Thyroid gland (tissue), 4 donors: Measurements from ENCODE around the gene ALKBH2. TPM values are rescaled to one million over a fixed set of nuclear protein-coding genes. Genes with fewer than 3 reads are reported as not detected.
"Not testable (repeated sequence)": the region's sequence is repeated elsewhere in the genome, so short reads cannot be mapped to it uniquely, and the experiment has no call there.

Experiments
- DNase-seq, 2 donors: peaks; one replicate each; pipeline ENCODE4 v3.0.0-alpha.2; 2019
- H3K27ac ChIP-seq, 3 donors: fragments of 200-600 bp; sonication (generic); 1 replicate in 2 of 3; 2 replicates in 1 of 3; pipeline ENCODE4 v1.5.1; 2016 to 2019; ENCODE audit warnings: mild to moderate bottlenecking in 1 of 3, moderate library complexity in 1 of 3
- H3K27me3 ChIP-seq: fragments of 200-600 bp; sonication (generic); one replicate; pipeline ENCODE4 v1.5.1; 2019
- H3K36me3 ChIP-seq, 2 donors: fragments of 200-600 bp; sonication (generic); one replicate each; pipeline ENCODE4 v1.5.1; 2016 to 2019
- H3K4me1 ChIP-seq, 2 donors: fragments of 200-600 bp; sonication (generic); one replicate each; pipeline ENCODE4 v1.5.1; 2017 to 2019
- H3K4me3 ChIP-seq, 3 donors: fragments of 200-600 bp; sonication (generic); replicated peaks in 1 of 3; 1 replicate in 2 of 3; 2 replicates in 1 of 3; pipeline ENCODE4 v1.5.1; 2016; ENCODE audit warnings: mild to moderate bottlenecking in 1 of 3
- H3K9me3 ChIP-seq: fragments of 200-600 bp; sonication (generic); one replicate; pipeline ENCODE4 v1.5.1; 2017
- POLR2A ChIP-seq, 2 donors: fragments of 450-650 bp; IDR thresholded peaks; one replicate each; pipeline ENCODE4 v1.6.1; 2017; ENCODE audit warnings: antibody characterized with exemption in 2 of 2, mild to moderate bottlenecking in 2 of 2, moderate library complexity in 1 of 2
- WGBS, 2 donors: methylation state at CpG; one replicate each; pipeline ENCODE4 v1.1.5; 2017; 5-methylcytosine and 5-hydroxymethylcytosine counted together
- intact Hi-C: fragments of 100-400 bp; cut with DNase I; formaldehyde crosslinking; loops from one replicate; pipeline ENCODE4 v1.15.1; 2023
- total RNA-seq, 4 donors: library from RNA; depleted of rRNA; stranded (reverse); fragments of >200 nt; gene quantifications; one replicate each; pipeline ENCODE4 v1.2.3, GENCODE V29; 2016
- TF ChIP-seq, protein P1 (sequence below), 6 experiments: fragments of 200-600 bp in 3 of 6; fragments of 450-650 bp in 3 of 6; sonication (generic) in 3 of 6; IDR thresholded peaks; one replicate each; pipeline ENCODE4 v1.5.1; 2016 to 2019; ENCODE audit warnings: antibody characterized with exemption in 6 of 6, mild to moderate bottlenecking in 2 of 6, inconsistent platforms in 1 of 6, moderate library complexity in 1 of 6

Gene ALKBH2
- total RNA-seq, 4 donors from 2014 or later: 7.6 to 34.5 (median 16.7) TPM

DNA sequence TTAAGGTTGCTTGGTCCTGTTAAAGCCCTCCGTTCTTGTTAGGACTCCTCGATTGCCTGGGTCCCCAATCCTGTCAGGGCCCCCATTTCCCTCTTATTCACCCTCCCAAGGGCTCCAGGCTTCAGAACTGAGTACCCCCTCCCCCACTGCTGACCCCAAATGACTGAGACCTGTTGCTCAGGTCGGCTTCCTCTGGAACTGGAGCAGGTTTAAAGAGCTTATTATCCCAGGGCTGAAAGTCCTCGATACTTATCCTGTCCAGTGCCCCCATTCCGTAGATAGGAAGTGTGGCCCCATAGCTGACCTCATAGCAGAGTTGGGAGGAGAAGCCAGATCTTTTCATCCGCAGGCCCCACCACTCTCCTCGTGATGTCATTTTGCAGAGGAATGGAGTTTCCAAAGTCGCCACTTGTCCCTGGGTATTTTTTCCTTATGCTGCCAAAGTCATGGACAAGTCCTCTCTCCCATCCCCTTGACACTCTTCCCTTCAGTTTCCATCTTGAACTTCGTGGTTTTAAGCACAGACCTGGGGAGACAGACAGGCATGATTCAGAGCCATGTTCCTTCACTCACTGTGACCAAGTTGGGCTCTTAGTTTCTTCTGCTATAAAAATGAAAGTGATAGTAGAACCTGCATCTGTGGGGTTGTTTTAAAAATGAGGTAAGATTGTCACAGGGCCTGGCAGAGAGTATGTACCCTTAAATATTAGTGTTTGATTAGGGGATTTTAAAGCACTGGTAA, 39.7 kb downstream of the ALKBH2 start:
- intact Hi-C loops: no loop called here
- no peak for DNase-seq
- Histone ChIP-seq H3K9me3 (no peaks in the 10 kb centered on the region), H3K36me3 (peaks cover 7 to 9% of the 10 kb centered on the region in 2 donors), H3K27ac (peak overlapping the region in 2 of 3 donors; percentile 26 to 67), H3K4me1 (peaks cover 7 to 12% of the 10 kb centered on the region in 2 donors), H3K27me3 (no peaks in the 10 kb centered on the region), H3K4me3 (peak overlapping the region; percentile 81 to 97 (median 91))
- WGBS, 2 donors: 28 to 29% methylated on average over 9 of the region's 9 CpGs
- TF ChIP-seq, protein P1, sequence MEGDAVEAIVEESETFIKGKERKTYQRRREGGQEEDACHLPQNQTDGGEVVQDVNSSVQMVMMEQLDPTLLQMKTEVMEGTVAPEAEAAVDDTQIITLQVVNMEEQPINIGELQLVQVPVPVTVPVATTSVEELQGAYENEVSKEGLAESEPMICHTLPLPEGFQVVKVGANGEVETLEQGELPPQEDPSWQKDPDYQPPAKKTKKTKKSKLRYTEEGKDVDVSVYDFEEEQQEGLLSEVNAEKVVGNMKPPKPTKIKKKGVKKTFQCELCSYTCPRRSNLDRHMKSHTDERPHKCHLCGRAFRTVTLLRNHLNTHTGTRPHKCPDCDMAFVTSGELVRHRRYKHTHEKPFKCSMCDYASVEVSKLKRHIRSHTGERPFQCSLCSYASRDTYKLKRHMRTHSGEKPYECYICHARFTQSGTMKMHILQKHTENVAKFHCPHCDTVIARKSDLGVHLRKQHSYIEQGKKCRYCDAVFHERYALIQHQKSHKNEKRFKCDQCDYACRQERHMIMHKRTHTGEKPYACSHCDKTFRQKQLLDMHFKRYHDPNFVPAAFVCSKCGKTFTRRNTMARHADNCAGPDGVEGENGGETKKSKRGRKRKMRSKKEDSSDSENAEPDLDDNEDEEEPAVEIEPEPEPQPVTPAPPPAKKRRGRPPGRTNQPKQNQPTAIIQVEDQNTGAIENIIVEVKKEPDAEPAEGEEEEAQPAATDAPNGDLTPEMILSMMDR (IDR thresholded peaks at IDR 0.05): no peak
- TF ChIP-seq POLR2A (IDR thresholded peaks at IDR 0.05): no peak

DNA sequence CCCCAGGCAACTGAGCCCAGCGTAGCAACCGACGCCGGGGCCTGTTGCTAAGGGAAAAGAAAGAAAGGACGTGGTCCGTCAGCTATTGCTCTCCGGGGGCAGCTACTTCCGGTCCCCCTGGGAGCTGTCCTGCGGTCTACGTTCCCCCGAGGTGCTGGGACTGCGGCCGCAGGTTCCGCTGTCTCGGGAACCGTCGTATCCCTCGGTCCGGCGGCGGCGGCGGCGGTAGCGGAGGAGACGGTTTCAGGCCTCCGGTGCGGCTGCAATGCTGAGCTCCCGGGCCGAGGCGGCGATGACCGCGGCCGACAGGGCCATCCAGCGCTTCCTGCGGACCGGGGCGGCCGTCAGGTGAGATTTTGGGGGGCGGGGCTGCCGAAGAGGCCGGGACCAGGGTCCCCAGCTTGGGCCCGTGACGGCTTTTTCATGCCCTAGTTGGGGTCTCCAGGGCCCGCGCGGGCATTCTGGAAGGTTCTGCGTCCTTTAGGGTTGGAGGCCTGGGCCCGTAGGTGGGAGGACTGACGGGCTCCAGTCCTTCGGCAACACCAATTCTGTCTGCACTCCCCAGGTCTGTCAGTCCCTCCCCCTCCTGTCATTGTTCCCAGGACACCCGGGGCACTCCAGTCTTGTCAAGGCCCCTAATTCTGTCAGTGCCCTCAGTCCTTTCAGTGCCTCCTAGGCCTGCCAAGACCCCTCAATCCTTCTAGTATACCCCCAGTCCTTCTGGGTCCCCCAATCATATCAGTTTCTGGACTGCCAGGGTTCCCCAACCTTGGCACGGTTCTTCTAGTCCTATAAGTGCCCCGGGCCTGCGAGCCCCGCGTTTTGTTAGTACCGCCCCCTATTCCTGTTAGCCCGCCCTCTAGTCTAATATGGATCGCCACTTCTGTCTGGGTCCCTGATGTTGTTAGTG, 40.6 kb downstream of the ALKBH2 start, which contains the start of gene USP30:
Gene USP30, plus strand, starts transcription at position 163 of the 910 bp plus-strand sequence. Its CDS starts 103 bp downstream, at position 266.
- Histone ChIP-seq H3K4me1 (peaks cover 7 to 12% of the 10 kb centered on the region in 2 donors), H3K9me3 (no peaks in the 10 kb centered on the region), H3K27me3 (no peaks in the 10 kb centered on the region), H3K4me3 (peak within 1 kb of the TSS; percentile 81 to 97 (median 91)), H3K27ac (peak within 1 kb of the TSS; percentile 67 to 82 (median 72)), H3K36me3 (peaks cover under 1 to 2% of the 10 kb centered on the region in 2 donors)
- TF ChIP-seq, protein P1 (IDR thresholded peaks at IDR 0.05): peak in 1 of 6 experiments; percentile 23
- TF ChIP-seq POLR2A (IDR thresholded peaks at IDR 0.05): peak in 1 of 2 donors; percentile 41
- WGBS, 2 donors: 0 to 1% methylated on average over 17 to 23 of the region's 61 CpGs
- peak; percentile 80 to 81 for DNase-seq
- intact Hi-C loops: no loop called here

DNA sequence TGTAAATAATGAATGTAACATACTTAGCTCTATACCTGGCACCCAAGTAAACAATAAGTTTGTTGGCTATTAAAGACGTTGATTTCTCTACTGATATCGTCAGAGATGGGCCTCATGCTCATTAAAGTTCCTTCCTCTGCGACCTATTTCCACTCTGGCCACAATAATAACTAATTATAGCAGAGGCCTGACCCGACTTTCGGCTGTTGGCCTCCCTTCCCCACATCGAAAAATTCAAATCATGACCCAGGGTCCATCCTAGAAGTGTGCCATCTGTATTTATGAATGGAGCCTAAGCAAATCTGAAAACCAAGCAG, 41.2 kb downstream of the ALKBH2 start:
- TF ChIP-seq, protein P1 (IDR thresholded peaks at IDR 0.05): no peak
- TF ChIP-seq POLR2A (IDR thresholded peaks at IDR 0.05): no peak
- Histone ChIP-seq H3K4me1 (peaks cover 7 to 12% of the 10 kb centered on the region in 2 donors), H3K27ac (peak overlapping the region; percentile 67 to 82 (median 72)), H3K27me3 (no peaks in the 10 kb centered on the region), H3K4me3 (peak overlapping the region; percentile 81 to 97 (median 91)), H3K9me3 (no peaks in the 10 kb centered on the region), H3K36me3 (no peaks in the 10 kb centered on the region)
- WGBS, 2 donors: 12% methylated on average over 6 of the region's 6 CpGs
- no peak for DNase-seq
- intact Hi-C loops: no loop called here

DNA sequence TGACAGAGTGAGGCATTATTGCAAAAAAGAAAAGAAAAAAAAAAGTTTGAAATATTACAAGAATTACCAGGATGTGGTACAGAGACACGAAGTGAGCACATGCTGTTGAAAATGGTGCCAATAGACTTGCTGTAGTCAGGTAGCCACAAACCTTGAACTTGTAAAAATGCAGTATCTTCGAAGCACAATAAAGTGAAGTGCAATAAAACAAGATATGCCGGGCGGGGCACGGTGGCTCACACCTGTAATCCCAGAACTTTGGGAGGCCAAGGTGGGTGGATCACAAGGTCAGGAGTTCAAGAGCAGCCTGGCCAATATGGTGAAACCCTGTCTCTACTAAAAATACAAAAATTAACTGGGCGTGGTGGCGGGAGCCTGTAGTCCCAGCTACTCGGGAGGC, 43.5 kb downstream of the ALKBH2 start:
- peaks cover 7 to 12% of the 10 kb centered on the region in 2 donors for H3K4me1 ChIP-seq
- intact Hi-C loops, H3K27me3 ChIP-seq, H3K9me3 ChIP-seq, H3K36me3 ChIP-seq, H3K27ac ChIP-seq, DNase-seq, H3K4me3 ChIP-seq: not testable (repeated sequence)
- WGBS, 2 donors: 77 to 78% methylated on average over 8 of the region's 8 CpGs

DNA sequence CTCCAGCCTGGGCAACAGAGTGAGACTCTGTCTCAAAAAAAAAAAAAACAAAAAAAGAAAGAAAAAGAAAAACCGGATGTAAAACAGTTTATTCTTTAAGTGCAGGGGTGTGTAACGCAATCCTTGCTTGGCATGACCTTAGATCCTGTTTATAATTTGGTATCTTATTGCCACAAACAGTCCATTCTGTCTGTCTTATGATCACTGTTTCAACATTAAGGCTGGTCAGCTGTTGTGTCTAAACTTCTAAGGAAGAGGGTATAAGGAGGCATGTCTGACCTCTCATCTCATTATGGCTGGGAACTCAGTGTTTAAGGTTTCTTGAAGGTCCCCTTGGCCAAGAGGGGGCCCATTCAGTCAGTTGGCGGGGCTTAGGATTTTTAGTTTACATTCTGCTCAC, 44.6 kb downstream of the ALKBH2 start:
- H3K4me1 ChIP-seq, H3K27ac ChIP-seq, H3K27me3 ChIP-seq, H3K9me3 ChIP-seq, H3K4me3 ChIP-seq, intact Hi-C loops, H3K36me3 ChIP-seq, DNase-seq: not testable (repeated sequence)
- WGBS, 2 donors: 61 to 71% methylated on average over 3 of the region's 3 CpGs
